ENCODE results near the gene PSD.

The PSD gene

DNA sequence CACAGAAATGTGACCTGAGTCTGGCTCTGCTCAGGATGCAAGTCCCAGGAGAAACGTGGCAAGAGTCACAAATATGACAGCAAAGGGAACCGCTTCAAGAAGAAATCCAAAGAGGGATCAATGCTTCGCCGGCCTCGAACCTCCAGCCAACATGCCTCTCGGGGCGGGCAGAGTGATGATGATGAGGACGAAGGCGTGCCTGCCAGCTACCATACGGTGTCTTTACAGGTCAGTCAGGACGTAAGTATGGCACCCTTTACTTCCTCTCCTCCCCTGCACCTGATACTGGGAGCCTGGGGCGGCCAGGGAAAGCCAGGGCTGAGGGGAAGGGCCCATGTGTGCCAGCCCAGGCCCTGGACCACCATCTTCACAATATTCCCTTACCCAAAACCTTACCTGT lies 41.7 kb downstream of the PSD start:
- no peak for TF ChIP-seq EZH2phosphoT487 (IDR thresholded peaks at IDR 0.05; ENCODE audit: low read depth)
- TF ChIP-seq, protein P1, sequence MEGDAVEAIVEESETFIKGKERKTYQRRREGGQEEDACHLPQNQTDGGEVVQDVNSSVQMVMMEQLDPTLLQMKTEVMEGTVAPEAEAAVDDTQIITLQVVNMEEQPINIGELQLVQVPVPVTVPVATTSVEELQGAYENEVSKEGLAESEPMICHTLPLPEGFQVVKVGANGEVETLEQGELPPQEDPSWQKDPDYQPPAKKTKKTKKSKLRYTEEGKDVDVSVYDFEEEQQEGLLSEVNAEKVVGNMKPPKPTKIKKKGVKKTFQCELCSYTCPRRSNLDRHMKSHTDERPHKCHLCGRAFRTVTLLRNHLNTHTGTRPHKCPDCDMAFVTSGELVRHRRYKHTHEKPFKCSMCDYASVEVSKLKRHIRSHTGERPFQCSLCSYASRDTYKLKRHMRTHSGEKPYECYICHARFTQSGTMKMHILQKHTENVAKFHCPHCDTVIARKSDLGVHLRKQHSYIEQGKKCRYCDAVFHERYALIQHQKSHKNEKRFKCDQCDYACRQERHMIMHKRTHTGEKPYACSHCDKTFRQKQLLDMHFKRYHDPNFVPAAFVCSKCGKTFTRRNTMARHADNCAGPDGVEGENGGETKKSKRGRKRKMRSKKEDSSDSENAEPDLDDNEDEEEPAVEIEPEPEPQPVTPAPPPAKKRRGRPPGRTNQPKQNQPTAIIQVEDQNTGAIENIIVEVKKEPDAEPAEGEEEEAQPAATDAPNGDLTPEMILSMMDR (IDR thresholded peaks at IDR 0.05; ENCODE audit: low read depth, low read length) = no peak
- Histone ChIP-seq H4K20me1 (ENCODE audit: insufficient read depth, low read length) (no peaks in the 10 kb centered on the region), H3K4me2 (ENCODE audit: low read length) (no peak overlapping the region), H3K27me3 (ENCODE audit: low read depth, low read length) (no peaks in the 10 kb centered on the region), H3K4me1 (ENCODE audit: low read length) (no peaks in the 10 kb centered on the region), H3K9me3 (ENCODE audit: insufficient read depth, low read length) (no peaks in the 10 kb centered on the region), H3K79me2 (ENCODE audit: low read length) (no peaks in the 10 kb centered on the region), H3K9ac (ENCODE audit: low read length) (no peak overlapping the region), H2AFZ (ENCODE audit: low read depth, low read length) (no peak overlapping the region), H3K36me3 (replicated peaks; ENCODE audit: low read depth, low read length) (peaks cover 5% of the 10 kb centered on the region), H3K4me3 (ENCODE audit: low read length) (no peak overlapping the region), H3K27ac (ENCODE audit: low read length) (no peak overlapping the region)

DNA sequence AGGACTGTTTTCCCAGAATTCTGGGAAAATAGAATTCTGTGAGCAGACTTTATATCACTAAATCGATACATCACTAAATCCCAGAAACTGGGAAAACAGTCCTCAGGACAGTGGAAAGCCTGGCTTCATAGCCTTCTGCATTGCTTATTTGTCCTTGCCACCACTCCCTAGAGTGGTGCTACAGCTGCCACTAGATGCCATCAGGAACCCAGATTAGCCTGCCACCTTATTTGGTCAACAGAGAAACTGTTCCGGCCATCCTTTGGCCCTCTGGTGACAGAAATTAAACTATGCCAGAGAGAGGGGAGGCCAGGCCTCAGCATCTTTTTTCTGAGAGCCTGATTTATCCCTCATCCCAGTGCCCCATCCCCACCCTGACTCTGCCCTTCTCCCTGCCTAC lies 42.7 kb downstream of the PSD start:
- no peak overlapping the region for H3K9ac ChIP-seq (ENCODE audit: low read length)
- H2AFZ ChIP-seq (ENCODE audit: low read depth, low read length) = no peak overlapping the region
- no peak overlapping the region for H3K4me3 ChIP-seq (ENCODE audit: low read length)
- H3K79me2 ChIP-seq (ENCODE audit: low read length) = no peaks in the 10 kb centered on the region
- no peaks in the 10 kb centered on the region for H3K27me3 ChIP-seq (ENCODE audit: low read depth, low read length)
- H3K9me3 ChIP-seq (ENCODE audit: insufficient read depth, low read length) = no peaks in the 10 kb centered on the region
- H3K27ac ChIP-seq (ENCODE audit: low read length) = no peak overlapping the region
- no peaks in the 10 kb centered on the region for H3K4me1 ChIP-seq (ENCODE audit: low read length)
- TF ChIP-seq, protein P1 (IDR thresholded peaks at IDR 0.05; ENCODE audit: low read depth, low read length) = no peak
- no peak for TF ChIP-seq EZH2phosphoT487 (IDR thresholded peaks at IDR 0.05; ENCODE audit: low read depth)
- peaks cover 9% of the 10 kb centered on the region for H3K36me3 ChIP-seq (replicated peaks; ENCODE audit: low read depth, low read length)
- no peak overlapping the region for H3K4me2 ChIP-seq (ENCODE audit: low read length)
- no peaks in the 10 kb centered on the region for H4K20me1 ChIP-seq (ENCODE audit: insufficient read depth, low read length)

DNA sequence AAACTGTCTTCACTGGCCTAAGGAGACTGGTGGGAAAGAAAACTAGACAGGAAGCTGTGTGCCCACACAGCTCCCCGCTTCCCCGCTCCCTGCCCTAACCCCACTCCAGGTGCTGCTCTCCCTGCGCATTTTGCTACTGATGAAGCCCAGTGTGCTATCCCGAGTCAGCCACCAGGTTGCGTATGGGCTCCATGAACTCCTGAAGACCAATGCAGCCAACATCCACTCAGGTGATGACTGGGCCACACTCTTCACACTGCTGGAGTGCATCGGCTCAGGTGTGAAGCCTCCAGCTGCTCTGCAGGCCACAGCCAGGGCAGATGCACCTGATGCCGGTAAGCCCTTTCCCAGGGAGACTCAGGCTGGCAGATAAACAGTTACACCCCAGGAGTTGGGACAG lies 43.3 kb downstream of the PSD start:
- Histone ChIP-seq H3K9ac (ENCODE audit: low read length) (no peak overlapping the region), H3K79me2 (ENCODE audit: low read length) (no peaks in the 10 kb centered on the region), H3K36me3 (replicated peaks; ENCODE audit: low read depth, low read length) (peaks cover 15% of the 10 kb centered on the region), H3K27ac (ENCODE audit: low read length) (no peak overlapping the region), H4K20me1 (ENCODE audit: insufficient read depth, low read length) (no peaks in the 10 kb centered on the region), H3K27me3 (ENCODE audit: low read depth, low read length) (no peaks in the 10 kb centered on the region), H2AFZ (ENCODE audit: low read depth, low read length) (no peak overlapping the region), H3K4me2 (ENCODE audit: low read length) (no peak overlapping the region), H3K4me1 (ENCODE audit: low read length) (no peaks in the 10 kb centered on the region), H3K9me3 (ENCODE audit: insufficient read depth, low read length) (no peaks in the 10 kb centered on the region), H3K4me3 (ENCODE audit: low read length) (no peak overlapping the region)
- TF ChIP-seq EZH2phosphoT487 (IDR thresholded peaks at IDR 0.05; ENCODE audit: low read depth) = no peak
- TF ChIP-seq, protein P1 (IDR thresholded peaks at IDR 0.05; ENCODE audit: low read depth, low read length) = no peak

DNA sequence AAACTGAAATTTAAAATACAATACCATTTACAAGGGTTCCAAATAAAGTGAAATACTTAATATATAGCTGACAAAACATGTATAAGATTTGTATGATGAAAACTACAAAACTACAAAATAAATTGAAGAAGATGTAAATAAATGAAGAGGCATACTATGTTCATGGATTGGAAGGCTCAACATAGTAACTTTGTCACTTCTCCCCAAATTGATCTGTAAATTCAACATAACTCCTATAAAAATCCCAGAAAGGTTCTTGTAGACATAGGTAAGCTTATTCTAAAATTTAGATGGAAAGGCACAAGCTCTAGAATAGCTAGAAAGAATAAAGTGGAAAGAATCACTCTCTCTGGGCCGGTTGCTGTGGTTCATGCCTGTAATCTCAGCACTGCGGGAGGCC lies 47.3 kb downstream of the PSD start:
- no peaks in the 10 kb centered on the region for H3K79me2 ChIP-seq (ENCODE audit: low read length)
- no peaks in the 10 kb centered on the region for H3K4me1 ChIP-seq (ENCODE audit: low read length)
- H3K27me3 ChIP-seq (ENCODE audit: low read depth, low read length) = no peaks in the 10 kb centered on the region
- no peaks in the 10 kb centered on the region for H3K9me3 ChIP-seq (ENCODE audit: insufficient read depth, low read length)
- no peak overlapping the region for H3K27ac ChIP-seq (ENCODE audit: low read length)
- no peak overlapping the region for H2AFZ ChIP-seq (ENCODE audit: low read depth, low read length)
- H3K4me2 ChIP-seq (ENCODE audit: low read length) = no peak overlapping the region
- no peak overlapping the region for H3K9ac ChIP-seq (ENCODE audit: low read length)
- no peak for TF ChIP-seq EZH2phosphoT487 (IDR thresholded peaks at IDR 0.05; ENCODE audit: low read depth)
- TF ChIP-seq, protein P1 (IDR thresholded peaks at IDR 0.05; ENCODE audit: low read depth, low read length) = no peak
- no peaks in the 10 kb centered on the region for H4K20me1 ChIP-seq (ENCODE audit: insufficient read depth, low read length)
- no peak overlapping the region for H3K4me3 ChIP-seq (ENCODE audit: low read length)
- H3K36me3 ChIP-seq (replicated peaks; ENCODE audit: low read depth, low read length) = peaks cover 42% of the 10 kb centered on the region
